DMS53 treated with DMSO at 0.1 percent for 48 hours (cell line): ENCODE data around the gene ITGA4.

Experiments used
- DNase-seq: peaks from one replicate; lab custom pipeline; 2025; ENCODE audit not compliant: unreplicated experiment; lab: John Stamatoyannopoulos, UW

The ITGA4 gene

GRCh38 chr2:181570833-181571661 lies 113.9 kb downstream of the ITGA4 start:
- DNase-seq, result peak; percentile 27

GRCh38 chr2:181573140-181573736 lies 116.1 kb downstream of the ITGA4 start:
- DNase-seq, result peak; percentile 83

- DNase-seq, result no peak
Observed at GRCh38 chr2:181574321-181574720, 117.1 kb downstream of the ITGA4 start.

GRCh38 chr2:181575024-181575649 lies 118.0 kb downstream of the ITGA4 start:
- DNase-seq, result peak; percentile 19

- DNase-seq, result no peak
Observed at GRCh38 chr2:181575650-181576025, 118.5 kb downstream of the ITGA4 start.

- no peak for DNase-seq
Observed at GRCh38 chr2:181576431-181576830, 119.2 kb downstream of the ITGA4 start.

GRCh38 chr2:181578829-181579228 lies 121.6 kb downstream of the ITGA4 start:
- DNase-seq, result peak; percentile 21

GRCh38 chr2:181581534-181581933 lies 124.3 kb downstream of the ITGA4 start:
- DNase-seq, result peak; percentile 24

GRCh38 chr2:181585732-181586131 lies 128.5 kb downstream of the ITGA4 start:
- DNase-seq, result peak; percentile 60
